NCI-H774 (cell line): ENCODE results near the gene BAIAP2L1.

Experiments used
- DNase-seq: peaks from one replicate; lab custom pipeline; 2025; lab: John Stamatoyannopoulos, UW

BAIAP2L1 gene

GRCh38 chr7:98293746-98294145 is 107.1 kb downstream of the BAIAP2L1 start:
- DNase-seq = no peak

GRCh38 chr7:98293265-98293664 is 107.6 kb downstream of the BAIAP2L1 start:
- no peak for DNase-seq

- no peak for DNase-seq
Observed at GRCh38 chr7:98291717-98292116, 109.2 kb downstream of the BAIAP2L1 start.

GRCh38 chr7:98289333-98289875 is 111.5 kb downstream of the BAIAP2L1 start:
- no peak for DNase-seq

GRCh38 chr7:98288064-98288823 is 112.6 kb downstream of the BAIAP2L1 start:
- DNase-seq = no peak

- peak; percentile 64 for DNase-seq
Observed at GRCh38 chr7:98287486-98287959, 113.4 kb downstream of the BAIAP2L1 start.

GRCh38 chr7:98286701-98287485 is 114.0 kb downstream of the BAIAP2L1 start:
- no peak for DNase-seq

- DNase-seq = no peak
Observed at GRCh38 chr7:98286093-98286539, 114.8 kb downstream of the BAIAP2L1 start.

- no peak for DNase-seq
Observed at GRCh38 chr7:98285157-98286092, 115.5 kb downstream of the BAIAP2L1 start.

GRCh38 chr7:98284335-98285036 is 116.4 kb downstream of the BAIAP2L1 start:
- no peak for DNase-seq

GRCh38 chr7:98283887-98284222 is 117.0 kb downstream of the BAIAP2L1 start:
- DNase-seq = no peak

- DNase-seq = no peak
Observed at GRCh38 chr7:98283127-98283886, 117.6 kb downstream of the BAIAP2L1 start.

- no peak for DNase-seq
Observed at GRCh38 chr7:98282703-98283102, 118.2 kb downstream of the BAIAP2L1 start.

- no peak for DNase-seq
Observed at GRCh38 chr7:98281757-98282606, 118.9 kb downstream of the BAIAP2L1 start.

- DNase-seq = peak; percentile 86
Observed at GRCh38 chr7:98280791-98281756, 119.8 kb downstream of the BAIAP2L1 start, which contains the start of gene BRI3. Gene BRI3, plus strand, starts transcription at chr7:98281686. Its CDS starts 110 bp downstream, at chr7:98281796.

- no peak for DNase-seq
Observed at GRCh38 chr7:98280296-98280695, 120.6 kb downstream of the BAIAP2L1 start.

- DNase-seq = no peak
Observed at GRCh38 chr7:98278936-98279335, 122.0 kb downstream of the BAIAP2L1 start.

- no peak for DNase-seq
Observed at GRCh38 chr7:98278408-98278807, 122.5 kb downstream of the BAIAP2L1 start.
